ENCODE results near the gene WWOX.

DNA sequence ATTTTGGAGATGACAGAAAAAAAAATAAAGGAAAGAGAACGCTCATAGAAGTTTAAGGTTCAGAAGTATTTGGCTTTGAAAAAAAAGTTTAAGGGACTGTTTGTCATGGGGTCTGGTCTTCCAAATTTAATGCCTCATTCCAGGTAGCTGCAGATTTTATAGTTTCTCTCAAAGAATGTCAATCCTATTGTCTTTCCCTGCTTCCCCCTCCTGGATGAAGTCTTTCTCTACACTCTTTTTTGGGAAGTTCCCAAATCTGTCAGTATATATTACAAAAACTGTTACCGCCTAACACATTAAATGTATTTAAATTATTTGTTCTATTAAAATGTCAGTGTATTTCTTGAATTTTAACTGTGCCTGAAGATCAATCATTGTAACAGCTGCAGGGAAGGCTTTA, 1043.6 kb downstream of the WWOX start:
- no peak for TF ChIP-seq POLR2A (IDR thresholded peaks at IDR 0.05; ENCODE audit: low read depth, low read length)
- TF ChIP-seq, protein P1, sequence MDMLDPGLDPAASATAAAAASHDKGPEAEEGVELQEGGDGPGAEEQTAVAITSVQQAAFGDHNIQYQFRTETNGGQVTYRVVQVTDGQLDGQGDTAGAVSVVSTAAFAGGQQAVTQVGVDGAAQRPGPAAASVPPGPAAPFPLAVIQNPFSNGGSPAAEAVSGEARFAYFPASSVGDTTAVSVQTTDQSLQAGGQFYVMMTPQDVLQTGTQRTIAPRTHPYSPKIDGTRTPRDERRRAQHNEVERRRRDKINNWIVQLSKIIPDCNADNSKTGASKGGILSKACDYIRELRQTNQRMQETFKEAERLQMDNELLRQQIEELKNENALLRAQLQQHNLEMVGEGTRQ (IDR thresholded peaks at IDR 0.05; ENCODE audit: low read depth, low read length): no peak
- TF ChIP-seq, protein P2, sequence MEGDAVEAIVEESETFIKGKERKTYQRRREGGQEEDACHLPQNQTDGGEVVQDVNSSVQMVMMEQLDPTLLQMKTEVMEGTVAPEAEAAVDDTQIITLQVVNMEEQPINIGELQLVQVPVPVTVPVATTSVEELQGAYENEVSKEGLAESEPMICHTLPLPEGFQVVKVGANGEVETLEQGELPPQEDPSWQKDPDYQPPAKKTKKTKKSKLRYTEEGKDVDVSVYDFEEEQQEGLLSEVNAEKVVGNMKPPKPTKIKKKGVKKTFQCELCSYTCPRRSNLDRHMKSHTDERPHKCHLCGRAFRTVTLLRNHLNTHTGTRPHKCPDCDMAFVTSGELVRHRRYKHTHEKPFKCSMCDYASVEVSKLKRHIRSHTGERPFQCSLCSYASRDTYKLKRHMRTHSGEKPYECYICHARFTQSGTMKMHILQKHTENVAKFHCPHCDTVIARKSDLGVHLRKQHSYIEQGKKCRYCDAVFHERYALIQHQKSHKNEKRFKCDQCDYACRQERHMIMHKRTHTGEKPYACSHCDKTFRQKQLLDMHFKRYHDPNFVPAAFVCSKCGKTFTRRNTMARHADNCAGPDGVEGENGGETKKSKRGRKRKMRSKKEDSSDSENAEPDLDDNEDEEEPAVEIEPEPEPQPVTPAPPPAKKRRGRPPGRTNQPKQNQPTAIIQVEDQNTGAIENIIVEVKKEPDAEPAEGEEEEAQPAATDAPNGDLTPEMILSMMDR (conservative IDR thresholded peaks at IDR 0.05; ENCODE audit: low read depth, low read length): no peak
- TF ChIP-seq CEBPB (IDR thresholded peaks at IDR 0.05; ENCODE audit: low read depth, low read length): no peak
- TF ChIP-seq MAFK (IDR thresholded peaks at IDR 0.05; ENCODE audit: low read depth, low read length): no peak
